Glomerular endothelial cell (primary cell): Measurements from ENCODE around the gene TEX264. TPM values are rescaled to one million over a fixed set of nuclear protein-coding genes. Genes with fewer than 3 reads are reported as not detected.

Experiments used
- DNase-seq: peaks from one replicate; pipeline ENCODE4 v3.0.0-alpha.2; 2011; ENCODE audit warnings: low read depth, low spot score; ENCODE audit errors: extremely low read depth
- total RNA-seq: library from RNA; depleted of rRNA; stranded (reverse); fragments of >200 nt; gene quantifications from 2 replicates; pipeline ENCODE4 v1.2.3, GENCODE V29; 2015

Gene TEX264
- total RNA-seq, 1 donor from 2014 or later = 58.8 TPM

GRCh38 chr3:51691949-51692348, 20.9 kb downstream of the TEX264 start:
- no peak for DNase-seq

DNA sequence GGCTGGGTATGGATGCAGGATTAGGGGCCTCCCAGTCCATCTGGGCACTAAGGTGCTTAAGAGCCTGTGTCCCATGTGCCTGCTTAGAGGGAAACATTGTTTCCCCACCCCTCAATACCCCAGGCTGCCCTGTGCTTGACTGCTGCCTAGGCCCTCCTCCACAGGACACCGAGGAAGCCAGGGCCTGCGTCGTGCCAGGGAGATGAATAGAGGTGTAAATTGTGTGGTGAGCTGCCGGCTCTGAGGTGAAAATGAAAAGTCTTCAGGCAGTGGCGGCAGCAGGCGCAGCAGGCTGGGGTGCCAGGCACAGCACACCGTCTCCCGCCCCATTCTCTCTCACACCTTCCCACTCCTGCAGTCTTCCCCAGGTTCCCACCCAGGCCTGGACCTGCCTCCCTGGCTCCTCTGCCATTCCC, 21.9 kb downstream of the TEX264 start:
- no peak for DNase-seq

DNA sequence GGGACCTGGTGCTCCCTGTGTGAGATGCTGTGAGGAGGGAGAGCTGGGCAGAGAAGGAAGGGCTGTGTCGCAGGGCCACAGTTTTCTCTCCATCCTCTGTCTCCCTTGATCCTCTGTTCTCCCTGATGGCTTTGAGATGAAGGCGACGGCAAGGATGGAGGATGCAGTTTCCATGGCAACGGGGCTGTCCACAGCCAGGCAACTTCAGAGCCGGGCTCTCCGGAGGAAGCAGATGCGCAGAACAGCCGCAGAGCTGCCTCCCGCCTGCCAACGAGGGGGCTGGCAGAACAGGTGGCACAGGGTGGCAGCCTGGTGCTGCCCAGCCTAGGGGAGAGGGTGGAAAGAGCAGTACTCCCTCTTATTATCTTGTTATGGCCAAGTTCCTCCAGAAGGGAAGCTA, 25.9 kb downstream of the TEX264 start:
- no peak for DNase-seq

- DNase-seq = no peak
Observed at GRCh38 chr3:51698209-51698608, 27.2 kb downstream of the TEX264 start.

- DNase-seq = no peak
Observed at GRCh38 chr3:51700403-51700802, 29.4 kb downstream of the TEX264 start.

DNA sequence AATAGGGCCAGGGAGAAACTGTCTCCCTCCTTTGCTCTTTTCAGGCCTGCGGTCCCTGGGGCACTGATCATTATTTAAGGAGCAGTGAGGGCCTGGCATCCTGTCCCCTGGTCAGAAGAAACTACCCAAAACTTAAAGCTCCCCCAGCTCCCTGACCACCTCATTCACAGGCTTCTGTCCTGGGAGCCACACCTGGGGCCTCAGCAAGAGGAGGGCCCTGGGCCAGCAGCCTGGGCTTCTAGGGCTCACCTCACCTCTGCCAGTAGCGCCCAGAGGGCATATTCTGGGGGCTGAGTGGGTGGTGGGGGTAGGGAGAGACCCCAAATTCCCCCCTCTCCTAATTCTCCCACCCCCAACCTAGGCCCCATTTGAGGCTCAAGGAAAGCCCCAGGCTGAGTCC, 31.1 kb downstream of the TEX264 start:
- DNase-seq = no peak

DNA sequence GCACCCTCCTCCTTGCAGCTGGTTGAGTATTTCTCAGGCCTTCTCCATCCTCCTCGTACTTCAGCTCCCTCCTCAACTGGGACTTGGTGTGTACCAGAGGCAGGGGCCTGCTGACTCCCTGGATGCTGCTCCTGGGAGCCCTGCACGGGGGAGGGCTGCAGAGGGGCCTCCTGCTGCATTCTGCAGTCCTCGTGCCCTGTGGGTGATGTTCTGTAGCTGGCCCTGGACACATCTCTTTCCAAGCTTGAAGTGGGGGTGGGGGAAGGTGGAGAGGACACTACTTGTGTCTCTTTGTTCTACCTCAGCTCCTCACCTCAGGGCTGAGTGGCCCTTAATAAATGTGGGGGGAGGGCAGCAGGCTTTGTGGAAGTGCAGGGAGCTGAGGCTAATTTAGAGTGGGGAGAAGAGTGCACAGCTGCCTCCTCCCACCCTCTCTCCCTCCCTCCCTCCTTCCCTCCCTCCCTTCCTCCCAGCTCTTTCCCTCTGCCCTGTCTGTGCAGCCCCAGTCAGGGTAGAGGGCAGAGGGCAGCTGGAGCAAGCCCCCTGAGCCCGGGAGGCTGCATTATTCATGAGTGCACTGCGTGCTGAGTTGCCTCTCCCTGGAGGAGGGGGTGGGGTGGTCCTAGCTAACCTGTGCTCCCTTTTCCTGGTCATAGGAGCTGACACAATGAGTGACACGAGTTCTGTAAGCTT, 32.2 kb downstream of the TEX264 start:
- DNase-seq = no peak

DNA sequence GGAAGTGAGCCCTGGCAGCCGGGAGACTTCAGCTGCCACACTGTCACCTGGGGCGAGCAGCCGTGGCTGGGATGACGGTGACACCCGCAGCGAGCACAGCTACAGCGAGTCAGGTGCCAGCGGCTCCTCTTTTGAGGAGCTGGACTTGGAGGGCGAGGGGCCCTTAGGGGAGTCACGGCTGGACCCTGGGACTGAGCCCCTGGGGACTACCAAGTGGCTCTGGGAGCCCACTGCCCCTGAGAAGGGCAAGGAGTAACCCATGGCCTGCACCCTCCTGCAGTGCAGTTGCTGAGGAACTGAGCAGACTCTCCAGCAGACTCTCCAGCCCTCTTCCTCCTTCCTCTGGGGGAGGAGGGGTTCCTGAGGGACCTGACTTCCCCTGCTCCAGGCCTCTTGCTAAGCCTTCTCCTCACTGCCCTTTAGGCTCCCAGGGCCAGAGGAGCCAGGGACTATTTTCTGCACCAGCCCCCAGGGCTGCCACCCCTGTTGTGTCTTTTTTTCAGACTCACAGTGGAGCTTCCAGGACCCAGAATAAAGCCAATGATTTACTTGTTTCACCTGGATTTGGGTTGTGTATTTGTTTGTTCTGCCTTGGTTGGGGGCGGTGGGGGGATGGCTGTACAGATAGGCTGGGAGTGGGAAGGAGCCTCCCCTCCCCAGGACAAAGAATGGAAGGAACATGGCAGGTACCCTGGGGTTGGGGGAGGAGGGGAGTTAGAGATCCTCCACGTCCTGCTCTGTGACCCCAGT, 32.9 kb downstream of the TEX264 start:
- DNase-seq = no peak

- no peak for DNase-seq
Observed at GRCh38 chr3:51704511-51704950, 33.5 kb downstream of the TEX264 start.

DNA sequence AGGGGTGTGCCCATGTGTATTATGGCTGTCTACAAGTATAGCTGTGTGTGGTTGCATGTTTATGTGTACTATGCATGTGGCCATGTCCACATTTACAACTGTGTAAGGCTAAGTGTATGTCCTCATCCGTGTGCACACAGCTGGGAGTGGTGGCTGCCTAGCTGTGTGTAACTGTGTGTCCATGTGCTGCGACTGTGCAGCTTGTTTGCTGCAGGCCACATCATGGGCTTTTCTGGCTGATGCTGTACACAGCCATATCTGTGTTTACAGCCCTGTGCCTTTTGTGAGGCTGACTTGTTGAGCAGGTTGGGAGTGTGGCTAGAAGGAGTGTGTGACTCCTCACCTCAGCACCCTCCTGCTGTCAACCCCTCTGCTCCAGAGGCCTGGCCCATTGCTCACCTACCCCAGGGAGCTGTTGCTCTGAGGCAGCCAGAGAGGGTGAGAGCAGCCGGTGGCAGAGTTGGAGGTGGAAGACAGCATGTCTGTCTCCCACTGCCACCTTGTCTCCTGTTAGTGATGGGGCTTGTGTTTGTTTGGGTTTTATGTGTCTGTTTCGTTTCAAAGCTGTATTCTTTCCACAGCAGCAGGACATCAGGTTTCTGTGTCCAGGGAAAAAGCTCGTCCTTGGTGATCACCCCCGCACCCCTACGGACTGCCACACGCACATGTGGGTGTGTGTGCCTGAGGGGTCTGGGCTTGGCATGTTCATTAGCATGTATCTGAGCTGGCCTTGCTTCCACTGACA, 34.4 kb downstream of the TEX264 start:
- DNase-seq = no peak

- DNase-seq = no peak
Observed at GRCh38 chr3:51706021-51706485, 35.0 kb downstream of the TEX264 start.

DNA sequence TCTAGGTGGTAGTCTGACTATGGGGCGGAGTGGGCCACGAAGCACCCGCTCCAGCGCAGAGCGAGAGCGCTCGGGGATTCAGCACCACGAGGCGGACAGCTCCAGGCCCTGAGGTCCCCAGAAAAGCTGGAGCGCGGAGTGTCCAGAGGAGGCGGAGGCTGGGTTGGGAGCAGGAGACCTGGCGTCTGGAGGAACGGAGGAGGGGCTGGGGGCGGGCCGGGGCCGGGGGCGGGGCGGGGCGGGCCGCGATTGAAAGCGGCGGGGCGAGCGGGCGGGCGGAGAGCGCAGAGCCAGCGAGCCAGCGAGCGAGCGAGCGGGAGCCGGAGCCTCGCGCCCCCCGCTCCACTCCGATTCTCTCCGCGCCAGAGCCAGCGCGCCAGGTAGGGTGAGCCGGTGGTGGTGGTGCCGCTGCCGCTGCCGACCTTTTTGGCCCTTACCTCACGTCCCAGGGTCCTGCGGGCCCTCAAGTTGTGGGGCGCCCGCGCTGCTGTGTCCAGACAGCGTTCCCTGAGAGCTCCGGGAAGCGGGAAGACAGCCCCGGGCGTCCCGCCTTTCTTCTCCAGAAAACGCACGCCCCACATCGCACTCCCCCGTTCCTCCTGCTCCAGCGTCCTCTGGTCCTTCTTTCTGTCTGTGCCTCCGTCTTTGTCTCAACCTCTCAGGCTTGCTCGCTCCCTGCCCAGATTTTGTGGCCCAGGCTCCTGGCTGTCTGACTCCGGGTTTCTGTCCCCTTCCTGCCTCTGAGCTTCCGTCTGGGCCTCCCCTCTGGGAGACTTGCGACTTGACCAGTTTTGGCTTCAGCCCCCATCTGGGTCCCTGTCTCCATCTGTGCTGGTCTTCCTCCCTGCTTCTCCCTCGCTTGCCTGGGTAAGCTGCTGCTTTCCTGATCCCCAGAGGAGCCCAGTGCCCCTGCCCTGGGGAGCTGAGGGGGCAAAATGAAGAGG, 36.0 kb downstream of the TEX264 start, which contains the start of gene GRM2:
Gene GRM2, plus strand, starts transcription at position 281 of the 944 bp plus-strand sequence. CDS start 1,916 bp downstream, outside the sequence.
- no peak for DNase-seq

GRCh38 chr3:51708216-51708845, 37.3 kb downstream of the TEX264 start:
- DNase-seq = no peak

GRCh38 chr3:51709004-51709420, 38.0 kb downstream of the TEX264 start:
- no peak for DNase-seq

DNA sequence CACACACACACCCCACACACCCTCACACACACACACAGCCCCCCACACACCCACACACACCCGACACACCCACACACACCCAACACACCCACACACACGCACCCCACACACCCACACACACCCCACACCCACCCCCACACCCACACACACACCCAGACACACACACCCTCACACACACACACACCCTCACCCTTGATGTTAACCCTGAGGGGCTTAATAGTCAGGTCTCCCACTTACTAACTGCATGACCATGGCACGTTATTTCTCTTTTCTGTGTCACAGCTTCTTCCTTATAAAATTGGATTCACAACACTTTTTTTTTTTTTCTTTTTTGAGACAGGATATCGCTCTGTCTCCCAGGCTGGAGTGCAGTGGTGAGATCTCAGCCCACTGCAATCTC, 38.6 kb downstream of the TEX264 start:
- no peak for DNase-seq

DNA sequence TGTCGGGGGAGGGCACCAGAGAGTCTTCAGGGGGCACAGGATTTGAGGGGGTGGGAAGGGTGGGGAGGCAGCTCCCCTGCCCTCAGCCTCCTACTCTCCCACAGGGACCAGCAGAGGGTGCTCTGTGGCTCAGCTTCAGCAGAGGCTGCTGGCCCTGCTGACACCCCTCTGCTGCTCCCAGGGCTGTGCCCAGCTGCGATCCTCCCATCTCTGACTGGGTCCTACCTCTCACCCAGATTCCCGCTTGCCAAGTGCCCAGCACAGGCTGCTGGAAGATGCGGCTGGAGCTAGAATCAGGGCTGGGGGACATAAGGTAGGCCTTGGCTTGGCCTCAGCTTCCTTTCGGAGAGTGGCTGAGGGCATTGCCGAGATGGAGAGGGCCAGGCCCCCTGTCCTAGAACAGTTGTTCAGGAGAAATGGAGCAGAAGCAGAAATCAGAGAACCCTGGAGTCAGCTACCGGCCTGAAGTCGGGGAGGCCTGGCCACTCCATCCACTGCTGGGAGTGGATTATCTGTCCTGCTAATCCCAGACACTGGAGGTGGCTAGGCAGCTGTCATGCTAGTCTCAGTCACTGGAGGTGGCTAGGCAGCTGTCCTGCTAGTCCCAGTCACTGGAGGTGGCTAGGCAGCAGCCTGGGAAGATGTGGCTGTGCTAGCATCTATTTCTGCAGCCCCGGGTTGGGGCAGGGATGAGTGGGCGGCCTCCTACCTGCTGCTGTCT, 39.7 kb downstream of the TEX264 start:
- no peak for DNase-seq

DNA sequence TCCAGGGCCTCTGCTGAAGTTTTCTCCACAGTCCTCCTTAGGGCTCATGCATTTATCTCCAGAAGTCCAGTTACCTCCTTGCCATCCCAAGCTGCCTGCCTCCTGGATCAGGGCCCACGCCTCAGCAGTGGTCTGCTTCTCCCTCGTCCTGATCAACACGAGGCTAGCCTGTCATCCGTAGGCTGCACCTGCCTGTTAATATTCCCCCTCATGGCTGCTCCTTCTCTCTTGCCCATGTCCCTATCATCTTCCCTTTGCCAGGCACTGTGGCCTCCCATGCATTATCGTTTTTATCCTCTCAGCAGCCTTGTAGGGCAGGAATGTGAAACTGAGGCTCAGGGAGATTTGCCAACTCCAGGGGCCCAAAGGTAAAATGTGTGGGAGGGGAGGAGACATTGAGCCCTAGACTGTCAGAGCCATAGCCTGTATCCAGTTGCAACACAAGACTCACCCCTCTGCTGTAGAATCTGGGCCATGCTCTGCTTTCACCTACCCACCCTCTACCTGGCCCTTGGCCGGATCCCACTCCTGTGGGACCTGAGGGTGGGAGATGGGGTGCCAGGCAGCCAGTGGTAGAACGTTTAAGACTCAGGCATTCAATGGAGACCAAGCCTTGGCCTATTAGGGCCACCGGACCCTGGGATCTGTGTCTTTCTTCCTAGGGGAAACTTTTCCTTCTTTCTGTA, 40.4 kb downstream of the TEX264 start:
- no peak for DNase-seq

GRCh38 chr3:51712038-51712420, 41.0 kb downstream of the TEX264 start:
- DNase-seq = no peak
